ENCODE measurements around the gene KLKB1. TPM values are rescaled to one million over a fixed set of nuclear protein-coding genes. Genes with fewer than 3 reads are reported as not detected.
"Not testable (repeated sequence)": the region's sequence is repeated elsewhere in the genome, so short reads cannot be mapped to it uniquely, and the experiment has no call there.

Gene KLKB1
- polyA plus RNA-seq, 1 donor (not counting 4 experiments of a cell fraction or from before 2014, with no cell fraction given): 0.04 TPM

DNA sequence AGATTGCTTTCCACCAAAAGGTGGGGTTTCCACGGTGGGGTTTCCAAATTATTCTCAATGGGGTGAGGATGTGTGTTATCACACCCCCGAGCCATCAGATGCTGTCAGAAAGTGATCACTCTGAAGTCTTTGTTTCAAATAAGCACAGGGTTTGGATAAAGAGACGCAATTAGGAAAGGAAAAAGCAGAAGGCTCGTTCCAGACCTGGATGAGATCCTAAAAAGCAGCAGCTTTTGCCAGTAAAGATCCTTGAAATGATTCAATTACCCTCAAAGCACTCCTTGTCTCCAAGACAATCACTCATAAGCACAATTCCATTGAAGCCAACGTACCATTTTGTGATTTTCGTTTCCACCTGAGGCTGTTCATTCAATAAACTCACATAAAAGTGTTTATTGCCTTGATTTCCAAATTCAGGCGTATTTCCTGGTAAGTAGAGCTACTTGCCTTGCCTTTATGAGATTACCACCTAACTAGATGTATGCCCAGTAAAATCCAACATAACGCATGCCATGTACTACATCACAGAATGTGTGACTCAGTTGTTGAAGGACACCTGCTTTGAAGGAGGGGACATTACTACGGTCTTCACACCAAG lies 43.9 kb downstream of the KLKB1 start:
- Histone ChIP-seq H3K27ac (ENCODE audit: control insufficient read depth, insufficient read depth, low read length) (no peak overlapping the region), H3K9me3 (ENCODE audit: control insufficient read depth, low read depth, low read length) (no peaks in the 10 kb centered on the region), H3K4me3 (ENCODE audit: control insufficient read depth in 2 of 3, extremely low read depth in 1 of 3, insufficient read depth in 2 of 3, low read depth in 1 of 3, low read length in 3 of 3) (no peak overlapping the region), H3K9me1 (ENCODE audit: control insufficient read depth, extremely low read depth, insufficient read depth, low read length) (no peaks in the 10 kb centered on the region), H3K79me2 (ENCODE audit: control insufficient read depth, insufficient read depth, low read length) (no peaks in the 10 kb centered on the region), H3K27me3 (ENCODE audit: control insufficient read depth, extremely low read depth, insufficient read depth, low read length) (no peaks in the 10 kb centered on the region), H3K4me2 (ENCODE audit: control insufficient read depth, extremely low read depth, insufficient read depth, low read depth, low read length) (no peak overlapping the region), H2AFZ (ENCODE audit: control insufficient read depth, low read length) (no peak overlapping the region), H3K9ac (ENCODE audit: control insufficient read depth, extremely low read depth, insufficient read depth, low read length) (no peak overlapping the region), H3K4me1 (ENCODE audit: control insufficient read depth, extremely low read depth, insufficient read depth, low read length) (no peaks in the 10 kb centered on the region), H3K36me3 (ENCODE audit: control insufficient read depth in 2 of 2, extremely low read depth in 1 of 2, insufficient read depth in 2 of 2, low read length in 2 of 2) (no peaks in the 10 kb centered on the region), H4K20me1 (ENCODE audit: control insufficient read depth, extremely low read depth, insufficient read depth, low read length) (no peaks in the 10 kb centered on the region)
- dilution Hi-C loops (cut with MboI; ENCODE audit: extremely low pct_ligation_motif_present, low sequenced_read_pairs): no loop called here
- no peak for FAIRE-seq
- no peak for TF ChIP-seq EZH2 (IDR thresholded peaks at IDR 0.05; ENCODE audit: low read length)
- TF ChIP-seq, protein P1, sequence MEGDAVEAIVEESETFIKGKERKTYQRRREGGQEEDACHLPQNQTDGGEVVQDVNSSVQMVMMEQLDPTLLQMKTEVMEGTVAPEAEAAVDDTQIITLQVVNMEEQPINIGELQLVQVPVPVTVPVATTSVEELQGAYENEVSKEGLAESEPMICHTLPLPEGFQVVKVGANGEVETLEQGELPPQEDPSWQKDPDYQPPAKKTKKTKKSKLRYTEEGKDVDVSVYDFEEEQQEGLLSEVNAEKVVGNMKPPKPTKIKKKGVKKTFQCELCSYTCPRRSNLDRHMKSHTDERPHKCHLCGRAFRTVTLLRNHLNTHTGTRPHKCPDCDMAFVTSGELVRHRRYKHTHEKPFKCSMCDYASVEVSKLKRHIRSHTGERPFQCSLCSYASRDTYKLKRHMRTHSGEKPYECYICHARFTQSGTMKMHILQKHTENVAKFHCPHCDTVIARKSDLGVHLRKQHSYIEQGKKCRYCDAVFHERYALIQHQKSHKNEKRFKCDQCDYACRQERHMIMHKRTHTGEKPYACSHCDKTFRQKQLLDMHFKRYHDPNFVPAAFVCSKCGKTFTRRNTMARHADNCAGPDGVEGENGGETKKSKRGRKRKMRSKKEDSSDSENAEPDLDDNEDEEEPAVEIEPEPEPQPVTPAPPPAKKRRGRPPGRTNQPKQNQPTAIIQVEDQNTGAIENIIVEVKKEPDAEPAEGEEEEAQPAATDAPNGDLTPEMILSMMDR (optimal IDR thresholded peaks at IDR 0.05 in 1 of 3, IDR thresholded peaks at IDR 0.05 in 1 of 3, conservative IDR thresholded peaks at IDR 0.05 in 1 of 3; ENCODE audit: extremely low read depth in 1 of 3, insufficient read depth in 2 of 3, low read length in 3 of 3): no peak
- DNase-seq (ENCODE audit: low read depth, low spot score): no peak

DNA sequence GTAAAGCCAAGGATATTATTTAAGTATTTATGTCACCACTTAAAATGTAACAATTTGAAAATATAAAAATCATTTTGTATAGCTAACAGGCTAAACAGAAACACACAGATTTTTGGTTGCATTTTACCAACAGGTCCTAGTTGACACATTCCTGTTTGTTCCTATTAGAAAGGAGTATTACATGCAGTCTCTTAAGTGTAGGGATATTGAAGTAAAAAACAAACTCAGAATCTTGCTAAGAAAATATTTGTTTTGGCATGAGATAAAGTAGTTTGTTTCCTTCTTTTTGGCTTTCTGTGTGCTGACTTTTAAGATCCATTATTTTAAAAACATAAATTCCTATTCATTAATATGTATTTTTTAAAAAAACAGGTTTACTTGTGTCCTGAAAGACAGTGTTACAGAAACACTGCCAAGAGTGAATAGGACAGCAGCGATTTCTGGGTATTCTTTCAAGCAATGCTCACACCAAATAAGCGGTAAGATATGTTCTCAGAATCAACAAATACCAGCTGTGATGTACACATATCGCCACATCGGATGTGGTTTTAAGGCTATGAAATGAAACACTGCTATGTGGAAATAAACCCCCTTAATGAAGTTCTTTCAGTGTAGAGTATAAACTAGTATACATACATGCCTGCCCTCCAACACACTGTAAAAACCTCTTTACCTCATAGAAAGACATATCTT lies 45.5 kb downstream of the KLKB1 start:
- Histone ChIP-seq H3K79me2 (ENCODE audit: control insufficient read depth, insufficient read depth, low read length) (no peaks in the 10 kb centered on the region), H2AFZ (ENCODE audit: control insufficient read depth, low read length) (no peak overlapping the region), H3K9ac (ENCODE audit: control insufficient read depth, extremely low read depth, insufficient read depth, low read length) (no peak overlapping the region), H4K20me1 (ENCODE audit: control insufficient read depth, extremely low read depth, insufficient read depth, low read length) (no peaks in the 10 kb centered on the region), H3K4me3 (ENCODE audit: control insufficient read depth in 2 of 3, extremely low read depth in 1 of 3, insufficient read depth in 2 of 3, low read depth in 1 of 3, low read length in 3 of 3) (no peak overlapping the region), H3K27me3 (ENCODE audit: control insufficient read depth, extremely low read depth, insufficient read depth, low read length) (no peaks in the 10 kb centered on the region), H3K4me1 (ENCODE audit: control insufficient read depth, extremely low read depth, insufficient read depth, low read length) (no peaks in the 10 kb centered on the region), H3K4me2 (ENCODE audit: control insufficient read depth, extremely low read depth, insufficient read depth, low read depth, low read length) (no peak overlapping the region), H3K9me3 (ENCODE audit: control insufficient read depth, low read depth, low read length) (no peaks in the 10 kb centered on the region), H3K36me3 (ENCODE audit: control insufficient read depth in 2 of 2, extremely low read depth in 1 of 2, insufficient read depth in 2 of 2, low read length in 2 of 2) (no peaks in the 10 kb centered on the region), H3K27ac (ENCODE audit: control insufficient read depth, insufficient read depth, low read length) (no peak overlapping the region), H3K9me1 (ENCODE audit: control insufficient read depth, extremely low read depth, insufficient read depth, low read length) (no peaks in the 10 kb centered on the region)
- dilution Hi-C loops (cut with MboI; ENCODE audit: extremely low pct_ligation_motif_present, low sequenced_read_pairs): no loop called here
- TF ChIP-seq EZH2 (IDR thresholded peaks at IDR 0.05; ENCODE audit: low read length): no peak
- TF ChIP-seq, protein P1 (optimal IDR thresholded peaks at IDR 0.05 in 1 of 3, IDR thresholded peaks at IDR 0.05 in 1 of 3, conservative IDR thresholded peaks at IDR 0.05 in 1 of 3; ENCODE audit: extremely low read depth in 1 of 3, insufficient read depth in 2 of 3, low read length in 3 of 3): no peak
- DNase-seq (ENCODE audit: low read depth, low spot score): no peak
- no peak for FAIRE-seq

DNA sequence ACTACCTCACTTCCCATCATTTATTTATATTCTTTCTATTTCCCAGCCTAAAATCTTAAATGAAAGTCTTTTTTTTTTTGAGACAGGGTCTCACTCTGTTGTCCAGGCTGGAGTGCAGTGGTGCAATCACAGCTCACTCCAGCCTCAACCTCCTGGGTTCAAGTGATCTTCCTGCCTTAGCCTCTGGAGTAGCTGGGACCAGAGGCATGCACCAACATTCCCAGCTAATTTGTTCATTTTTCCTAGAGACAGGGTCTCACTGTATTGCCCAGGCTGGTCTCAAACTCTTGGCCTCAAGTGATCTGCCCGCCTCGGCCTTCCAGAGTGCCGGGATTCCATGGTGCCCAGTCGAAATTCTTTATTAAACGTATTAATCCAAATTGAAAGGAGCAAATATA lies 46.1 kb downstream of the KLKB1 start:
- H3K79me2 ChIP-seq (ENCODE audit: control insufficient read depth, insufficient read depth, low read length); DNase-seq (ENCODE audit: low read depth, low spot score); FAIRE-seq; H3K9me3 ChIP-seq (ENCODE audit: control insufficient read depth, low read depth, low read length); H3K4me2 ChIP-seq (ENCODE audit: control insufficient read depth, extremely low read depth, insufficient read depth, low read depth, low read length); H3K4me3 ChIP-seq (ENCODE audit: control insufficient read depth in 2 of 3, extremely low read depth in 1 of 3, insufficient read depth in 2 of 3, low read depth in 1 of 3, low read length in 3 of 3); H3K27ac ChIP-seq (ENCODE audit: control insufficient read depth, insufficient read depth, low read length); H2AFZ ChIP-seq (ENCODE audit: control insufficient read depth, low read length); H3K9me1 ChIP-seq (ENCODE audit: control insufficient read depth, extremely low read depth, insufficient read depth, low read length); H4K20me1 ChIP-seq (ENCODE audit: control insufficient read depth, extremely low read depth, insufficient read depth, low read length); H3K36me3 ChIP-seq (ENCODE audit: control insufficient read depth in 2 of 2, extremely low read depth in 1 of 2, insufficient read depth in 2 of 2, low read length in 2 of 2); H3K27me3 ChIP-seq (ENCODE audit: control insufficient read depth, extremely low read depth, insufficient read depth, low read length); H3K9ac ChIP-seq (ENCODE audit: control insufficient read depth, extremely low read depth, insufficient read depth, low read length); H3K4me1 ChIP-seq (ENCODE audit: control insufficient read depth, extremely low read depth, insufficient read depth, low read length); dilution Hi-C loops (cut with MboI; ENCODE audit: extremely low pct_ligation_motif_present, low sequenced_read_pairs): not testable (repeated sequence)
